ENCODE data around the gene FLYWCH1.
A peak's percentile ranks its signal among the peaks of the same experiment; 100 is the strongest.

Gene FLYWCH1

DNA sequence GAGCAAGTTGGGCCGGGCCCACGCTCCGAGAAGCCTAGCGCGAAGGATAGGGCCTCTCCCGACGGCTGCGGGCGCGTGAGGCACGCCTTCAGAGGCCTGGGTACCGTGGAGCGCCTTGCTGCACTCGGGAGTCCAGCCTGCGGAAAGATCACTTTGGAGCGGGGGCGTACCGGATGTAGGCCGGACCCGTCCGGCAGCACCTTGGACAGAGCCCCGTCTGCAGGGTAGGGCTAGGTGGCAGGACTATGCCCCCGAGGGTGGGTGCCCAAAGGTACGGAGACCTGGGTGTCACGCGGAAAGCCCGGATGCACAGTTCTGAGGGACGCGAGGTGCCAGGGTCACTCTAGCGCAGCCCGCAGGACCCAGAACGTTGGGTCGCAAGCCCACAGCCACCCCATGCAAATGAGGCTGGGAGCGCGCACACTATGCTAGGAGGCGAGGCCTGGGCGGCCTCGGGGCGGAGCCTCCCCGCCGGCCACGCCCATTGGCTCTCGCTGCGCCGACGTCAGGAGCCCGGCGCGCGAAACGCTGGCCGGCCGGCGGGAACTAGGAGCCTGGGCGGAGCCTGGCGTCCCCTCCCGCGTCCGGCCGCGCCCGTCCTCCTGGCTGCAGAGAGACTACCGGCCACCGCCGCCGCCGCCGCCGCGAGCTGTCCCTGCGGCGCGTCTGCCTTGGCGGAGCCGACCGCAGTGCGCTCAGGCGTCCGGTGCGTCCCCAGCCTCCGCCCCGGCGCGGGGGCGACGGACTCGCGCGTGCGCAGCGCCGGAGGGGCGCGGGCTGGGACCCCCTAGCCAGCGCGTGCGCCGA, 57.2 kb downstream of the FLYWCH1 start, which contains the start of gene PAQR4:
Gene PAQR4, plus strand, starts transcription at position 611 of the 807 bp plus-strand sequence. CDS start 327 bp downstream, outside the sequence.
- peak; percentile 76 for DNase-seq (ENCODE audit: low read depth)

DNA sequence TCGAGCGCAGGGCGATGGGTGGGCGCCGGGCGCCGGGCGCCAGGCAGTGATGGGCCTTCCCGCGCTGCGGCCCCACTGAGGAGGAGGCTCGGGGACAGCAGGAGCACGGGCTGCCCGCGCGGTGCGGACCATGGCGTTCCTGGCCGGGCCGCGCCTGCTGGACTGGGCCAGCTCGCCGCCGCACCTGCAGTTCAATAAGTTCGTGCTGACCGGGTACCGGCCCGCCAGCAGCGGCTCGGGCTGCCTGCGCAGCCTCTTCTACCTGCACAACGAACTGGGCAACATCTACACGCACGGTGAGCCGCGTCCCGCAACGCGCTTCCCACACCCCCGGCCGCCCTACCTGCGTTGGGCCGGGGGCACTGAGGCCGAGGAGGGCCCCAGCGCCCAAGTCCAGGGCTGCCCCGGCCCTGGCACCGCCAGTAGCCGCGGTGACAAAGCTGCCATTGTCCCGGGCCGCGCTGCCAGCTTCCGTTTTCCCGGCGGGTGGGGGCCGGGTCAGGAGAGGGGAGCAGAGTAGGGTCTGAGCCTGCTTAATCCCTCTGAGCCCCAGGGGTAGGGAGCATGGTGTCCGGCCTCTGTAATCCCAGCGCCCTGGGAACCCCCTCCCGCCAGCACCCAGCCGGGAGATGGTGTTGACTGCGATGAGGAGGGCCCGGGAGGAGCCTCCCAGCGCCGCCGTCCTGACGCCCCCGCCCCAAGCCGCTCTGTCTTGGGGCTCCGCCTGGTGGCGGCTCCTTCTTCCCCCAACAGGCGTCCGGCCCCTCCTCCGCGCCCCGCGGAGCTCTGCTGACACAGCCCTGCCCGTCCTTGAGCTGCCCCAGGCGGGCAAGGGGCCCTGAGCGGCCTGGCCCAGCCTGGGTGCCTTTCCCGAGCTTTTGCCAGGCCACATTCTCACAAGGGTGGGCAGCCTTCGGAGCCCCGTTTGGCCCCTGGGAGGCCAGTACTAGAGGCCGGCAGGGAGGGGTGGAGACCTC, 58.1 kb downstream of the FLYWCH1 start:
- DNase-seq (ENCODE audit: low read depth) = no peak

DNA sequence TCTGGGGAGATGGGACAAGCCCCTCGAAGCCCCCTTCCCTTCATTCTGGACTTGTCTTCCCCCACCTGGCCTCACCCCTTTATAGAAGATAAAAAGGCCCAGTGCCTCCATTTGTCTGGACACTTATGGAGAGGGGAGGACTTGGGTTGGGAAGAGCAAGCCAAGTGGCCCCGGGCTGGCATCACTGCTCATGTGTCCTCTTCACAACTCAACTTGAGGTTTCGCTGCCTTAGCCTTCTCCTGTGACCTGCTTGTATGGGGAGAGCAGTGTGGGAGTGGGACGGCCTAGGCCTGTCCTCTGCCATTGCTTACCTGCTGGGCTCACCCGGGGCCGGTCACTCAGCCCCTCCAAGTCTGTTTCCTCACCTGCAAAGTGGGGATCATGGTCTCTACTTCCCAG, 58.8 kb downstream of the FLYWCH1 start:
- DNase-seq (ENCODE audit: low read depth) = no peak

DNA sequence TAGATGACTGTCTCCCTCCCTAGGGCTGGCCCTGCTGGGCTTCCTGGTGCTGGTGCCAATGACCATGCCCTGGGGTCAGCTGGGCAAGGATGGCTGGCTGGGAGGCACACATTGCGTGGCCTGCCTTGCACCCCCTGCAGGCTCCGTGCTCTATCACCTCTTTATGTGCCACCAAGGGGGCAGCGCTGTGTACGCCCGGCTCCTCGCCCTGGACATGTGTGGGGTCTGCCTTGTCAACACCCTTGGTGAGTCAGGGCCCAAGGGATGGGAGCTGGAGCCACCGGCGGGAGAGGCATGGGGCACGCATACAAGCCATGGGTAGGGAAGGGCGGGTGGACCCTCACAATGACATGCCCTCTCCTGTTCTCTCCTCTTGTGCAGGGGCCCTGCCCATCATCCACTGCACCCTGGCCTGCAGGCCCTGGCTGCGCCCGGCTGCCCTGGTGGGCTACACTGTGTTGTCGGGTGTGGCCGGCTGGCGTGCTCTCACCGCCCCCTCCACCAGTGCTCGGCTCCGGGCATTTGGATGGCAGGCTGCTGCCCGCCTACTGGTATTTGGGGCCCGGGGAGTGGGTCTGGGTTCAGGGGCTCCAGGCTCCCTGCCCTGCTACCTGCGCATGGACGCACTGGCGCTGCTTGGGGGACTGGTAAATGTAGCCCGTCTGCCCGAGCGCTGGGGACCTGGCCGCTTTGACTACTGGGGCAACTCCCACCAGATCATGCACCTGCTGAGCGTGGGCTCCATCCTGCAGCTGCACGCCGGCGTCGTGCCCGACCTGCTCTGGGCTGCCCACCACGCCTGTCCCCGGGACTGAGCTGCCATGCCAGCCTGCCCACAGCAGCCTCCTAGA, 59.6 kb downstream of the FLYWCH1 start:
- DNase-seq (ENCODE audit: low read depth) = no peak

DNA sequence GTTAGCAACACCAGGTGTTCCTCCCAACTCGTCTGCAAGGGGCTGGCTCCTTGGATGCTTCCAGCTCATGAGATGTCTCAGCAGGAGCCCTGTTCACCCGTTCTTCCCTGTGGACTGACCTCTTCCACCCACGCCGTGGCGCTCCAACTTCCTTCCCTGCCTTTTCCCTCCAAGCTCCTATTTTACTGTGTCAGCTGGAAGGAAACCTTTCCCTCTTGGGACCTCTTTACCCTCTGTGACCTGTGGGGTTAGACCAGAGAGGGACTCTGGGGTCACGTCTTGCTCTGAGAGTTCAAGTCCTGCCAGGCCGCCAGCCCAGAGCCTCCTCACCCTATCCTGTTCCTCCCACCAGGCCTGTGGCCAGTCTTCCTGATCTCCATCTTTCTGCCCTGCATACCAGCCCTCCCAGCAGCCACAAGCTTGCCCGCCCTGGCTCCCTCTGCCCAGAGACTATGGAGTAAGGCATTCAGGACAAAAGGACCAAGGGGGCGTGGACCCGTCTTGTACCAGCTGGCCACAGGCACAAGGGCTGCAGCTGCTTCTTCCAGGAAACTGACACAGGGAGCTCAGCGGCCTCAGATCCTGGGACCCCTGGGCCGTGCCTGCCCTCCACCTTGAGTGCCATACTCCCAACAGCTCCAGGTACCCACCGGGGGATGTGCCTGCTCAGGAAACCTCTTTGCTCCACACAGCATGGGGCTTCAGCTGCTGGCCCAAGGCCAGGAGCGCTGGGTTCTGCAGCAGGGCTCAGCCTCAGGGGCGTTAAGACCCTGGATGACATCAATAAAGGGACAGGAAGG, 60.5 kb downstream of the FLYWCH1 start:
- DNase-seq (ENCODE audit: low read depth) = no peak

DNA sequence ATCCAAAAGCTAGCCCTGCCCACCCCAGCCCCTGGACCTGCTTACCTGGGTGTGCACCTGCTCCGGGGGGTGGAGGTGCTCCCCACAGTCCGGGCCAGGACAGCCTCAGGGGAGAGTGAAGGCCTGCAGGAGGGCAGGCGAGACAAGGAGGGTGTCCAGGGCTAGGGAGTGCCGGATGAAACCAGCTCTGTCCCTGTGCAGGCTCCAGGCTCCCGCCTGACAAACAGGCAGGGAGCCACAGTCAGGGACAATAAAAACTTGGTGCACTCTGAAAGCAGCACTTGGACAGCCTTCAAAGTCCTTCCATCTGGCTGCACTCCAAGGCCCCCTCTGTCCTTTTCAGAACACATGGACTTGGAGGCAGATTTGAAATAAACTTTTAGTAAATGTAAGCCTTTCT, 61.4 kb downstream of the FLYWCH1 start:
- DNase-seq (ENCODE audit: low read depth) = no peak

DNA sequence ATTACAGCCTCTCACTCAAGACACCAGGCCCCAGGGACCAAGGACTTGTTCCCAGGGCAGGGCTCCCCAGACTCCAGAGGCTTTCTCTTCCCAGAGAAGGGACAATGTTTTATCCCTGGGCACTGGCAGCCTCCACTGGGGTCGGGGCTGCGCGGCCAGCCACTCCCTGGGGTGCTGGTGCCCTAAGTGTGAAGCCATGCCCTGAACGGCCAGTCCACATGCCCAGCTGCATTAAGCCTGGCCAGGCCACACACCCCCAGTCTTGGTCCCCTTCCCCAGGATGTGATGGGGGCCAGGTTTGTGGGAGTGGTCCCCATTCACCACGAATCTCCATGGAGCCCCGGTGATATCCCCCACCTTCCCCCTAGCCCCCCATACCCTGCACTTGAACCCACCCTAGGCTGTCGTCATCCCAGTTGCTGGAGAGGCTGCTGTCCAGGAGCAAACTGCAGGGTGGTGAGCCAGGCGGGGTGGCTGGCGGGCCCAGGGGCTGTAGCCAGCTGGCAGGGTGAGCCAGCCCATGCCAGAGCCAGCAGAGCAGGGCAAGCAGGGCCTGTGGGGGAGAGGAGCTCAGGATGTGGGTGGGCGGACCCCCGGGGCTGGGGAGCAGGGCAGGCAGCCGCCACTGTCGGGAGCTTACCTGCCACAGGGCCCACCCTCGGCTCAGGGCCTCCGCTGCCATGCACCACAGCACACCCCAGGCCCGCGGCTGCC, 62.0 kb downstream of the FLYWCH1 start:
- no peak for DNase-seq (ENCODE audit: low read depth)

DNA sequence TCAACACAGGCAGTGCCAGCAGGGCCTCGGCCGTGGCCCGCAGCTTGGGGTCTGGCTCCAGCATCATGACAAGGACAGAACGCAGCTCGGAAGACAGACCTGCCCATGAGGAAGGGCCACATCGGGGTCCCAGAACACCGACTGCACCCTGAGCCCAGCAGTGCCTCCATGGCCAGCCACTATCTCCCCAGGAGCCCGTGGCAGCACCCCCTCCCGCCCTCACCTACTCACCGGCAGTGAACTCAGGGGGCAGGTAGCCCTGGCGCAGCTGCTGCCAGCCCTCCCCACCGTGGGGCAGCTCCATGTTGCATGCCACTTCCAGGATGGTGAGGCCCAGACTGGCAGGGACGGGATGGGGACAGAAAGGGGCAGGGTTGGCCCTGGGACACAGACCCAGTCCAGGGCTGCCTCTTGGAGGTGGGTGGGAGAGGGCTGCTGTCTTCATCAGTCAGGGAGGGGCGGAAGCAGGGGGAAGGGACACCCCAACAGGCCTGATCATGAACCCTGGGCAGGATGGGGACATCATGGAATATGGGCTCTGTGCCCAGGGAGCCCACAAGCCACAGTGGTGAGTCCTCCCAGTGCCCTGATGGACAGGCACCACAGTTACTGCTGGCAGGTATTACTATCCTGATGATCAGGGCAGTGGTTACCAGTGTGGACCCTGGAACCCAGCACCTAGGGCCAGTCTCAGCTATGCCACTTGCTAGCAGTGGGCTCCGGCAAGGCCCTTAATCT, 62.8 kb downstream of the FLYWCH1 start:
- no peak for DNase-seq (ENCODE audit: low read depth)

DNA sequence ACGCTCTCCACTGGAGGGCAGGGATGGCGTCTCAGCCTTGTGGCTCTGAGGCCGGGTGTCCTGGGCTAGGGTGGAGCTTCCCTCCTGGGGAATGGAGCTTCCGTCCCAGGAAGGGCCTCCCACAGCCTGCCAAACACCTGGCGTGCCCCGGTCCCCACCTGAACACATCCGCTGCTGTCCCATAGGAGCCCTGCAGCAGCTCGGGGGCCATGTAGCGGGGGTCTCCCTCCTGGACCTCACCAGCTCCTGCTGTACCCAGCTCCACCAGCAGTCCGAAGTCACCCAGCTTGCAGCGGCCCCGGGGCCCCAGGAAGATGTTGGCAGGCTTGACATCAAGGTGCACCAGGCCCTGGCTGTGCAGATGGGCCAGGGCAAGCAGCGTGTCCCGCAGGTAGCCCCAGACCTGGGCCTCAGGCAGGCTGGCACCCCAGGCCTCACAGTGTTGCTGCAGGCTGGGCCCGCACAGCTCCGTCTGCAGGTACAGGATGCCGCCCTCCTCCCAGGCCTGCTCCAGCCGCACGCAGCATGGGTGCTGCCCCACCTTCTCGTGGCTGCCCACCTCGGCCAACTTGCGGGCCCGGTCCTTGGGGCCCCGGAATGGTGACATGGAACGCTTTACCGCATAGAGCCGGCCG, 63.5 kb downstream of the FLYWCH1 start:
- DNase-seq (ENCODE audit: low read depth) = no peak

DNA sequence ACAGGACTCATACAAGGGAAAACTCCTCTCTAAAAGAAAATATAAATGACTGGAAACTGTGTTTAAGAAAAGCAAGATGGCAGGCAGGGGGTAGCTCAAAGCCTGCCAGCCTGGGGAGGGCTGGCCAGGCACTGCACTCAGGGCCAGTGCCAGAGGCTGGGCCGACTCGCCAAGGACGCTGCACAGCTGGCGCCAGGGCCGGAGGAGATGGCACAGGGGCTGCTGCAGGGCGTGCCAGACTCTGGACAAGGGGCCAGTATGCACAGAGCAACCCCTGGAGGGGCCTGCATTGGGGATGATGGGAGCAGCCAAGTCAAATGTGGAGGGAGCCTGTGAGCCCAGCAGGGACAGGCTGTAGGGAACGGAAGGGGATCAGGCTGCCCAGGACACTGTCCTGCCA, 64.5 kb downstream of the FLYWCH1 start:
- no peak for DNase-seq (ENCODE audit: low read depth)

DNA sequence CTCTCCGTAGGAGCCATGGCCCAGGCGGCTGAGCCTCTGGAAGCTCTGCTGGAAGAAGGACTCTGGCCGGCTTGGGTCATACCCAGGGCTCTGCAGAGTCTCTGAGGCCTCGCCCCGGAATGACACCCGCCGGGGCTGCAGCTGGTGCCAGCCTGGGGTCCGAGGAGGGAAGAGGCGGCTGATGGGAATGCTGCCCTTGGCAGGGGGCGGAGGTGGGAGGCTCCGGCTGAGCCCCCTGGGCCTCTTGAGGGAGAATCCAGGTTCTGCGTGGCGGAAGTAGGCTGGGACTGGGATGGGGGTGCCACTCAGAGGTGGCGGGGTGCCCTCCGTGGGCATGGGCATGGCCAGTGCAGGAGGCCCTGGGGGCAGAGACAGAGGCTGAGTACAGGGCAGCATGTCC, 64.9 kb downstream of the FLYWCH1 start:
- DNase-seq (ENCODE audit: low read depth) = no peak

DNA sequence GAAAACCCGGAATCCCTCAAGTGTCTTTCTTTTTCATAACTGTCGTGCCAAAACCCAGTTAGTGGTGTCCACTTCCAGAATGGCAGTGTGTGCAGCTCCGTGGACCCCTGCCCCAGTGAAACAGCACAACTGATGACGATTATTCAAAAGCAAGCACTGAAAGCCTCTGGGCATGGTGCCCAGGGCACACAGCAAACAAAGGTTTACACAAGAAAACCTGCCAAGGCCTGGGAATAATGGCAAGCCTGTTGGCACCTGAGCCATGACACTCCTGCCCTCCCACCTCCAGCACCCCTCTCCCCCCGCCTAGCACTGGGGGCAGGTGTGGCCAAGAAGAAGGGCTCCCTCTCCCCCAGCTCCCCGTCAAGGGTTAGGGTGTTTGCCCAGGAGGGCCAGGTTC, 65.7 kb downstream of the FLYWCH1 start:
- DNase-seq (ENCODE audit: low read depth) = no peak

DNA sequence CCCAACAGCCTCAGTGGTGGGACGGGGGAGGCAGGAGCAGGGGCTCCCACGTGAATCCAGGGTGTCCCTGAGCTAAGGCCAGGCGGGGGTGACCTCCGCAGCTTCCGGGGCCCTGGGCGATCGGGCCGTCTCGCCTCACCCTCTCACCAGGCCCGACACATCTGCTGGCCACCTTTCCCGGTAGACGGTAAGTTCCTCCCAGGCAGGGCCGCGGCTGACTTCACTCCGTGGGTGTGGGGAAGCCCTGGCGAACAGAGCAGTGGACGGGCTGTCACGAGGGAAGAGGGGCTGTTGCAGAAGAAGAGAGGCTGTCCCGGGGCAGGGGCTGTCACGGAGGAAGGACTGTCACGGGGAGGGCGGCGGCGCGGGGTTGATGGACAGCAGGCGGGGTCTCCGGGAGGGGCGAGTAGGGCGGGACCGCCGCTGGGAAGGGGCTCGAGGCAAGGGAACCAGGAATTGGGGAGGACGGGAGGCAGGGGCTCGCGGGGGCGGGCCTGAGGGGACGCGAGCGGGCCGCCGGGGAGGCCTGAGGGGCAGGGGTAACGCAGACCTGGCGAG, 68.0 kb downstream of the FLYWCH1 start:
- no peak for DNase-seq (ENCODE audit: low read depth)

DNA sequence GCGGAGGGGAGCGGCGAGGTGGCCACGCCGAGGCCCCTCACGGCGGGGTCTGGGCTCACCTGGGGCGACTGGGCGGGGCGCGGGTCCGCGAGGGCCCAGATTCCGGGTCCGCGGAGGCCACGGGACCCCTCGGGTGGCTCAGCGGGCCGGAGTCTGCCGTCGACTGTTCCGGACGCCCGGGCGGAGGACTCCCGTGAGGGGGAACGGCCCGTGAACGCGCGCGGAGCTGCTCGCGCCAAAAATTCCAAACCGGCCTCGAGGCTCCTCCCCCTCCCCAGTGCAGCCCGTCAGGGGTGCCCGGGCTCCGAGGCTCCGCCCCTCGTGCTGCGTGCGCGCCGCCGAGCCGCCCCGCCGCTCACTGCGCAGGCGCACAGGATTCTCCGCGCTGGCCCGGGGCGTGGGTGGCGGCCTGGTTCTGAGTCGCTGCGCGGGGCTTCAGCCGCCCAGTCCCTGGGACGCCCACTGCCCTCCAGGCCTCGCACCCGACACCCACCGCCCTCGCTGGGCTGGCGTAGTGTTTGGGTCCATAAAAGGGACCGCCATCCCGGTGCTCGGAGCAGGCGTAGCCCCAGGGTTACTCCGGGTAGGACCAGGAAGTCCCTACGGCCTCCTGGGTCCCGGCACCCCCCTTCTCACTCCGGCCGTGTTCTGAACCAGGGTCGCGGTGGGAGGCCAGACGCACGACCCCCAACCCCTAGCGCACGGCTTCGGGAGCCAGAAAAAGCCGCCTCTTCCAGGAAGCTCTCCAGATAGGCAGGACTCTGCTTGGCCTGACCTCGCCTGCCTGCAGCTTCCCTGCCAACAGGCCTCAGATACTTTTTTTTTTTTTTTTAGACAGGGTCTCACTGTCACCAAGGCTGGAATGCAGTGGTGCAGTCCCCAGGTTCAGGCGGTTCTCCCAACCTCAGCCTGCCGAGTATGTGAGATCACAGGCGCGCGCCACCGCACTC, 68.8 kb downstream of the FLYWCH1 start, which contains the start of gene PKMYT1:
Gene PKMYT1, minus strand, starts transcription at position 220 of the 950 bp plus-strand sequence. CDS start 789 bp downstream, outside the sequence.
- DNase-seq (ENCODE audit: low read depth) = peak; percentile 75

DNA sequence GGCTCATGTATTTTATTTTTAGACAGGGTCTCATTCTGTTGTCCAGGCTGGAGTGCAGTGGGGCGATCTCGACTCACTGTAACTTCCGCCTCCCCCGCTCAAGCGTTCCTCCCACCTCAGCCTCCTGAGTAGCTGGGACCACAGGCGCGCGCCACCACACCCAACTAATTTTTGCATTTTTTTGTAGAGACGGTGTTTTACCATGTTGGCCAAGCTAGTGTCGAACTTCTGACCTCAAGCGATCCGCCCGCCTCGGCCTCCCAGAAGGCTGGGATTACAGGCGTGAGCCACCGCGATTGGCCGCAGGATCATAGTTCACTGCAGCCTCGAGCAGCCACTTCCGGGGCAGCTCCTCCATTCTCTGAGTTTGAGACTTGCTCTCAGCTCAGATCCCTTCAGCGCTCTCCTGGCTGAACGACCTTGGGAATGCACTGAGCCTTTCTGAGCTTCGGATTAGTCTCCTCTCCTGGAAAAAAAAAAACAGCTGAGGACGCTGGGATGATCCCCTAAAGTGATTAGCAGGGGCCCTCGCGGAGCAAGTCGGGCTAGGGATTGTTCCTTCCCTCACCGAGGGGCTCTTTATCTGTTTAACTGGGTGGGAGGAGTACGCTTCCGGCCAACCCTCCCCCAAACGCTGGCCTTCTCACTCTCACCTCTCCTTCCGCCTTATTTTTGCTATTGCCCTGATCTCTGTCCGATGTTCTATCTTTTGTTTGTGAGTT, 69.6 kb downstream of the FLYWCH1 start:
- no peak for DNase-seq (ENCODE audit: low read depth)

DNA sequence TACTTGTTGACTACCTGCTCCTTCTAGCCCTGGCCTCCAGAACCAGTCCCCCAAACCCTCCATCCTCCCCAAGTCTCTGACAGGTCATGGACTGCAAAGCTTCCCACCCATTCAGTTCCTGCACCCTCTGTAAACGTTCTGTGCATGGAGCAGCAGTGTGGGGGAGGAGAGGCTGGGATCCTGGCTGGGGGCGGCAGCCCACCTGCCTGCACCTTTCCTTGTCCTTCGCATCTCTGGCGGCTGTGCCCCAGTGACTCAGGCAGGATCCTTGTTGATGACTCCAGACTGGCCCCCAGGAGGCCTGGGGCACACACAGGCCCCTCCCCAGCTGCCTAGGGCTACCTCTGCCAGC, 70.1 kb downstream of the FLYWCH1 start:
- DNase-seq (ENCODE audit: low read depth) = no peak

DNA sequence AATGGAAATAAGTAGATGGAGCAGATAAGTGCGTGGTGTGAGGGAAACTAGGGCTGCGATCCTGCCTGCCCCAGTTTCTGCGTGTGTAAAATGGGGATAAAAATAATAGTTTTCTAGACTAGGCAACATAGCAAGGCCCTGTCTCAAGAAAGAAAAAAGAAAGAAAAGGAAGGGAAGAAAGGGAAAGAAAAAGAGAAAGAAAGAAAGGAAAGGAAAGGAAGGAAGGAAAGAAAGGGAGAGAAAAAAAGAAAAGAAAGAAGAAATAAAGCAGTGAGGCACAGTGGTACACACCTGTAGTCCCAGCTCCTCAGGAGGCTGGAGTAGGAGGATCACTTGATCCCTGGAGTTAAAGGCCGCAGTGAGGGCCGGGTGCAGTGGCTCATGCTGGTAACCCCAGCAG, 70.7 kb downstream of the FLYWCH1 start:
- no peak for DNase-seq (ENCODE audit: low read depth)

Data from GM04504 (cell line).